DMS 273 treated with DMSO at 0.1 percent for 48 hours (cell line): ENCODE data around the gene ANXA11.
"Not testable (repeated sequence)": the region's sequence is repeated elsewhere in the genome, so short reads cannot be mapped to it uniquely, and the experiment has no call there.

Experiments
- DNase-seq: peaks from one replicate; lab custom pipeline; 2025; lab: John Stamatoyannopoulos, UW

ANXA11 gene

DNA sequence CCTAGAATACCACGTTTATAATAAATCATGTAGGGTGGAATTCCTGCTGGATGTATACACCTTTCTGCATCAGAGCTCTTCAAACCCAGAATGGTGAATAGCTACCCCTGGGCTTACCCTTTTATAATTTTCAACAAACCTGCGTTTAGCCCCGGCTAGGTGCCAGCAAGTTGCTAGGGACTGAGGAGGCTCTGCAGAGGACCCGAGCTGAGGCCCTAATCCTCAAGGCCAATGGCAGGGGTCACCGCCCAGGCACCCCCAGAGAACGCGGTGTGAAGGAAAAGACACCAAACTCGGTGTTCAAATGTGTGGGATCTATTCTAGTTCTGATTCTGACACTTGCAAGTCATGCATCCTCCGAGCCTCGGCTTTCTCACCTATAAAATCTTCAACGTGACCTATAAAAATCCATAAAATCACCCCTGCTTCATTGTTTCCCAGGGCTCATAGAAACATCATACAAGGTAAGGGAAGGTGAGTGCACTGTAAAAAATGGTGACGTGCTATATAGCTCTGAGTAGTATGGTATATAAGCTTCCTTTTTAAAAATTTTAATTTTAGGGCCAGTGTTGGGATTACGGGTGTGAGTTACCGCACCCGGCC lies 2.5 kb upstream of the ANXA11 start:
- no peak for DNase-seq

GRCh38 chr10:80206277-80206655 lies 929 bp upstream of the ANXA11 start:
- no peak for DNase-seq

- DNase-seq = no peak
Observed at GRCh38 chr10:80204677-80205476, 460 bp downstream of the ANXA11 start.

DNA sequence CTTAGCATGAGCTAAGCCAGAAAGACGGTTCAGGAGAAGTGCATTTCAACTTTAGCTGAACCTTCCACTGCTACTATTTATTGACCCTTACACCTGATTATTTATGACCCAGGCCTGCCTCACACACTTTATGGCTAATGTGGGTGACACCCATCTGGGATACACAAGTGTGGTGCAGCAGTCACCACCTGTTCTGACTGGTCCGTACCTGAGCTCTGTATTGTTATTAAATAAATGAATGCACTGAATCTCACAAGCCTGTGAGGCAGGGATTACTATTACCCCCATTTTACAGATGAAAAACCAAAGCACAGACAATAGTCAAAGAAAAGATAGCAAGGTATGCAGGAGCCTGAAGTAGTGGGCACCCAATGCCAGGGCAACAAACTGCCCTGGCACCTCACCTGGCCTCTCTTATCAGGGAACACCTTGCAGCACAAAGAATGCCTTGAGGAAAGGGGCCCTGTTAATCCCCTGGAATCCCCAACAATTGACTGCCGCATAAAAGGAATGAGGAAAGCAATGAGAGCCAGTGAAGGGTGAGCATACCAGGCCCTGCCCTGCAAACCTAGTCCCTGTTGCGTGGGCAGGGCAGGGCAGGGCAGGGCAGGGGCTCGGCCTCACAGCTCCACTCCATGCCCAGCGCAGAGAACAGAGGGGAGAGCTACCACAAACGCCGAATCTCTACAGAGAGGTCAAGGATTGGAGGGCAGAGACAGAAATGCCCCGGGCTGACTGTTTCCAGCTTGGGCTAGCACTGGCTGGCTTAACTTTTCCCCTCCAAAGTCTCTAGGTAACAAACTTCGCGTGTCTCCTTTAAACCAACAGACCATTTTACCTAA lies 1.3 kb downstream of the ANXA11 start:
- no peak for DNase-seq

- DNase-seq = no peak
Observed at GRCh38 chr10:80202934-80203834, 2.2 kb downstream of the ANXA11 start.

DNA sequence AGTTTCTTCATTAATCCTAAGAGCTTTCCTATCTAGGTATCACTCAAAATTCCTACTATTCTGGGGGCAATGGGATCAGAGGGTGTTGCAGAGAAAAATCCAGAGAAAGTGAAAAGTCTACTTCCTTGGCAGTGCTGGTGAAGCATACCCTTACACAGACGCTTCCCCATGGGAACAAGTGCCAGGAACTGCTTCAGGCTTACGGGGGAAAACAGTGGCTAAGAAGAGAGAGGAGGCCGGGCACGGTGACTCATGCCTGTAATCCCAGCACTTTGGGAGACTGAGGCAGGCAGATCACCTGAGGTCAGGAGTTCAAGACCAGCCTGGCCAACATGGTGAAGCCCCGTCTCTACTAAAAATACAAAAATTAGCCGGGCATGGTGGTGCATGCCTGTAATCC lies 2.8 kb downstream of the ANXA11 start:
- not testable (repeated sequence) for DNase-seq

GRCh38 chr10:80201608-80202141 lies 3.7 kb downstream of the ANXA11 start:
- DNase-seq = no peak

DNA sequence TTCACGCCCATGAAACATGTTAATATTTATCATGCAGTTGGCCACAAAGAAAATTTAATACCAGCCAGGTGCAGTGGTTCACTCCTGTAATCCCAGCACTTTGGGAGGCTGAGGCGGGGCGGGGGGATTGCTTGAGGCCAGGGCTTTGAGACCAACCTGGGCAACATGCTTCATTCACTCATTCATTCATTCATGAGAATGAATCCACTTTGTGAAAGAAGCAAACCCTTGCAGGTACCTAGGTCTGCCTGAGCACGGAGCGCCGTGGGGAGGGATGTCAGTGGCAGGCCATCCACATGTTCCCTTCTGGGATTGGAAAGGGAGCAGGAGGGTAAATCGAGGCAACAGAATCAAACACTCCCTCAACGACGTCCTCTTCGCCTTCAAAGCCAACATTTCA lies 4.7 kb downstream of the ANXA11 start:
- no peak for DNase-seq

GRCh38 chr10:80200259-80200658 lies 5.1 kb downstream of the ANXA11 start:
- no peak for DNase-seq

GRCh38 chr10:80199828-80200227 lies 5.5 kb downstream of the ANXA11 start:
- no peak for DNase-seq

GRCh38 chr10:80197972-80198916 lies 7.1 kb downstream of the ANXA11 start:
- no peak for DNase-seq

GRCh38 chr10:80196950-80197315 lies 8.4 kb downstream of the ANXA11 start:
- no peak for DNase-seq

- no peak for DNase-seq
Observed at GRCh38 chr10:80196270-80196949, 8.9 kb downstream of the ANXA11 start.

- no peak for DNase-seq
Observed at GRCh38 chr10:80195046-80195574, 10.2 kb downstream of the ANXA11 start.

DNA sequence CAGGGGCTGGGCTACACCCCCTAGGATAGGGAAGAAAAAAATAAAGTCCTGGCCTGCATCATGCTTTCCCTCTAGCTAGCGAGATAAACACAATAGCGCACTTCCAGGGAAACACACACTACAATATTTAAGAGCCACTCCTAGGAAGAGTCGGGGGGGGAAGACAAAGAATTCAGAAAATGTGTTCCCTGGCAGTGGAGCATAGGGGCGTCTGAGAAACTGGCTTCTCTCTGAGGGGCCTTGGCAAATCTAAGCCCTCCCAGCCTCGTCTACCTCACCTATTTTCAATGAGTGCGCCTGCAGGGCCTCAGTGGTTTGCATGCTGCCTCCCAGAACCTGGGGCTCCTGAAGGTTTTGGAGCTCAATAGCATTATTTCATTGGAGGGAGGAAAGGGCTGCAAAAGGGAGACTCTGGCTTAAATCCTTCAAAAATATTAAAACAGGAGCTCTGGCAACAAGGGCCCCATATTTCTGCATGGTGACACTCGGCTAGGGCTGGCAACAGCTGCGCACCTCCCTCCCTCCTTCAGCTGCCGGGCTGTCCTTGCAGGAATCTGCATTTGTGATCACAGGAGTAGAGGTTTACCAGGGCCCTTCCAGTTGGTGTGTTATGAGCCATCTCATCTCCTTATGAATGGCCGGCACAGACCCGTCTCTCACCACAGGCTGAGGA lies 10.8 kb downstream of the ANXA11 start:
- DNase-seq = no peak

GRCh38 chr10:80192553-80192952 lies 12.8 kb downstream of the ANXA11 start:
- DNase-seq = no peak

DNA sequence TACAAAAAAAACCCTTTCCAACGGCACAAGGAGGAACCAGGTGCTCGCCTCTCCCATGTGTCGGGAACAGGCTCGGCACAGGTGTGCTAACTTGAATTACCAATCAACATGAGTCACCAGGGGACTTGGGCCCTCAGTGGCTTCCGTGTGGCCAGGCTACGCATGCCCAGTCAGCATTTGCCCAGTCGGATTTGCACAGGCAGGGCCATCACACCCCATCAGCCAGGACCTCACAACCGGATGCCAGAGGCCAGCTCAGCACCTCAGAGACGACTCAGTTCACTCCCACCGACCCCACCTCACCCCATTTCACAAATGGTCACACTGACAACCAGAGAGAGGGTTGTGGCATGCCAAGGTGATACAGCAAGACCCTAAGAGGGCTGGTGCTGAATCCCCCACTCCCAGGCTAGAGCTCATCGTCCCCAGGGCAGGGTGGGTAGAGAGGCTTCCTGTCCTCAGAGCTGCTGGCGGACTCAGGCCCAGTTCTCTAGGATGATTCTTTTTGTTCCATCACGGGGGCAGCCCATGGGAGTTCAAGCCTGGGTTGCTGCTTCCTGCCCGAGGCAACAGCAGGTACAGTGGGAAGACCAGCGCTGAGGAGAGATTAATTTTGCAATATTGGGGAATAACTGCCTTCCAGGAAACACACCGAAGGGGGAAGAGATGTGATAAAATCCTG lies 13.6 kb downstream of the ANXA11 start:
- DNase-seq = no peak

GRCh38 chr10:80188713-80189112 lies 16.6 kb downstream of the ANXA11 start:
- no peak for DNase-seq
